SJSA1 (cell line): ENCODE data around the gene TEX35. TPM values are rescaled to one million over a fixed set of nuclear protein-coding genes. Genes with fewer than 3 reads are reported as not detected.

Source experiments
- DNase-seq, 2 experiments: peaks; one replicate each; pipeline ENCODE4 v3.0.0-alpha.2; 2015 to 2020; ENCODE audit warnings: low spot score in 2 of 2, low read depth in 1 of 2
- H3K27ac ChIP-seq: fragments of 250-450 bp; sonication (Bioruptor Pico); 2 replicates; pipeline ENCODE4 v1.5.1; 2020; ENCODE audit warnings: mild to moderate bottlenecking, moderate library complexity
- H3K27me3 ChIP-seq: fragments of 250-450 bp; sonication (Bioruptor Pico); replicated peaks from 2 replicates; pipeline ENCODE4 v1.5.1; 2020; ENCODE audit warnings: mild to moderate bottlenecking, moderate library complexity
- H3K36me3 ChIP-seq: fragments of 250-450 bp; sonication (Bioruptor Pico); 2 replicates; pipeline ENCODE4 v1.5.1; 2020; ENCODE audit warnings: mild to moderate bottlenecking
- H3K4me1 ChIP-seq: fragments of 250-450 bp; sonication (Bioruptor Pico); replicated peaks from 2 replicates; pipeline ENCODE4 v1.6.1; 2021; ENCODE audit warnings: mild to moderate bottlenecking
- H3K4me3 ChIP-seq: fragments of 250-450 bp; sonication (Bioruptor Pico); 2 replicates; pipeline ENCODE4 v1.5.1; 2020; ENCODE audit warnings: mild to moderate bottlenecking
- H3K9me3 ChIP-seq: fragments of 250-450 bp; sonication (Bioruptor Pico); replicated peaks from 2 replicates; pipeline ENCODE4 v1.5.1; 2020; ENCODE audit warnings: mild to moderate bottlenecking
- total RNA-seq: library from RNA; depleted of rRNA; stranded (reverse); fragments of >200 nt; shearing (Covaris generic); gene quantifications from 2 replicates; pipeline ENCODE4 v1.2.3, GENCODE V29; 2014; rRNA removed

Gene TEX35
- not detected in 2 replicates for total RNA-seq

DNA sequence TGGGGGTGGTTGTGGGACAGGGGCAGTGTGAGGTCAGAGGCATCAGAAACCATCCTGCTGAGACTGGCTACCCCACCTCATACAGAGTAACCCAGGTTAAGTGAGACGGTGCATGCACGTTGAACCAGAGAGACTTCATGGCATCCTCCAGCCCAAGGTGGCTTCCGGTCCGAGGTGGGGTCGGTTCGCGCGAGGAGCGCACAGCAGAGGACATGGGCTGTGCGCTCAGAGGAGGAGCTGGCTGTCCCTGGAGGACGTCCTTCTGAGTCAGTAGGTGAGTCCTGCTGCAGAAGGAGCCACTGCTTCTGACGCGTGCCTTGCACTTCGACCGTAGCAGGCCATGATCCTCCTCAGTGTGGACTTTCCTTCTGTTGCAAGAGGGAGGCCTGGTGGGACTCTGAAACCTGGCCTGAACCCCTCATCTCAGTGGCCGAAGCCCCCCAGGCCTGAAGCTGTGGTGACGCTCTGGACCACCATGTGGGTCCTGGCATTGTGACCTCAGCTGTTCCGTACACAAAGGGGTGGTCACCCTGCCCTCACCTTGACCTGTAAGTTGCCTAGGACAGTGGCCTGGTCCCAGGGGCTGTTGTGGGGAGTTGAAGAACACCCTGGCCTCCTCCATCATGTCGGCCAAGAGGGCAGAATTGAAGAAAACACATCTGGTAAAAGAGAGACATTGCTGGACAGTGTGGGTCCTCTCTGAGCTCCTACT, at the start of gene TEX35:
Gene TEX35, plus strand, starts transcription at position 544 of the 712 bp plus-strand sequence. Its CDS starts 80 bp downstream, at position 624.
- DNase-seq = no peak
- H3K4me3 ChIP-seq = no peak within 1 kb of the TSS
- H3K36me3 ChIP-seq = no peaks in the 10 kb centered on the region
- no peaks in the 10 kb centered on the region for H3K9me3 ChIP-seq
- no peaks in the 10 kb centered on the region for H3K4me1 ChIP-seq
- no peaks in the 10 kb centered on the region for H3K27me3 ChIP-seq
- no peak within 1 kb of the TSS for H3K27ac ChIP-seq

DNA sequence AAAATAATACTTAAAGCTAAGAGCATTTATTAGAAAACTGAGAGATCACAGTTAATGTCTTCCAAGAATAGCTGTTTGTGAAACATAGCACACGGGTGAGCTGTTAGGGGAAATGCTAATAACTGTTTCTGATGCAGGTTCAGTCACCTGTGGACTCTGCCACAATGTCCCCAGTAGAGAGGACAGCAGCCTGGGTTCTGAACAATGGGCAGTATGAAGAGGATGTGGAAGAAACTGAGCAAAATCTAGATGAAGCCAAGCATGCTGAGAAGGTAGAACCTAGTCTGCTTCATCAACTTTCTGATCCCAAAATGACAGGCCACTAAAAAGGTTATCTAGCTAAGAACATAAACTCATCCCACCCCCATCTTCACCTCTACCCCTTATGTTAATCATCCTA, 48.8 kb upstream of the TEX35 start:
- no peaks in the 10 kb centered on the region for H3K4me1 ChIP-seq
- no peaks in the 10 kb centered on the region for H3K27me3 ChIP-seq
- H3K4me3 ChIP-seq = no peak overlapping the region
- peaks cover 42% of the 10 kb centered on the region for H3K36me3 ChIP-seq
- no peak for DNase-seq
- no peak overlapping the region for H3K27ac ChIP-seq
- no peaks in the 10 kb centered on the region for H3K9me3 ChIP-seq

DNA sequence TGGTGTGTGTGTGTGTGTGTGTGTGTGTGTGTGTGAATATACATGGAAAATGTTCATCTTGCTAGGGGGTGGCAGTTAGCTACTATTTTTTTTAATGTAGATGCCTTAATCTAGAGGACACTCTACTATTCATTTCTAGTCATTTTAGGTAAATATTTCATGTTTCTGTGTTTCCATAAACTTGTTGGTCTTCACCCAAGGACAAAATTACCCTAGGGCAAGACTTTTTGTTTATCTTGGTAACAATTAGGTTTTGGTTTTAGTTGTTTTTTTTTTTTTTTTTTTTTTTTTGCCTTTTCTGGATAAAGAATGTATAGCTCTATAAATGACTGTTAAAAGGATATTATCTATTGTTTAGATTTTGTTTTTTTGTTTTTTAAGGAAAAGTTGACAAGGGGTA, 48.3 kb upstream of the TEX35 start:
- Histone ChIP-seq H3K27ac (no peak overlapping the region), H3K27me3 (no peaks in the 10 kb centered on the region), H3K36me3 (peaks cover 47% of the 10 kb centered on the region), H3K4me1 (no peaks in the 10 kb centered on the region), H3K9me3 (no peaks in the 10 kb centered on the region), H3K4me3 (no peak overlapping the region)
- DNase-seq = no peak

DNA sequence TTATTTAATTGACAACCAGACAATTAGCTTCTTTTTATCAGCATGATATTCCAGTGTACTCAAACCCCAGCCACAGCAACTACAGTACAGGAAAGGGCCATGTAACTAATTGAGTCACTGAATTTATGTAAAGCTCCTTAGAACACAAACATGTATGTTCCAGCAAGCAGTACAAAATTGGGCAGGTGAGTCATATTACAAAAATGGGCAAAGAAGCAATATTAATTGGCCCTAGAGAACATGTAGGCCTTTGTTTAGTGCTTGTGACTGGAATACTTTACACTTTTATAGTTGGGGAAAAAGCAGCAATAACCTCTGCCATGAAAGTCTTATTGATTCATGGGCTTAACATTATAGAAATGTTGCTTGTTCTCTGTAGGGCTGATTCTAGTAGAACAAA, 47.9 kb upstream of the TEX35 start:
- H3K27me3 ChIP-seq = no peaks in the 10 kb centered on the region
- H3K36me3 ChIP-seq = peaks cover 47% of the 10 kb centered on the region
- H3K4me1 ChIP-seq = no peaks in the 10 kb centered on the region
- H3K27ac ChIP-seq = no peak overlapping the region
- H3K4me3 ChIP-seq = no peak overlapping the region
- no peak for DNase-seq
- no peaks in the 10 kb centered on the region for H3K9me3 ChIP-seq

DNA sequence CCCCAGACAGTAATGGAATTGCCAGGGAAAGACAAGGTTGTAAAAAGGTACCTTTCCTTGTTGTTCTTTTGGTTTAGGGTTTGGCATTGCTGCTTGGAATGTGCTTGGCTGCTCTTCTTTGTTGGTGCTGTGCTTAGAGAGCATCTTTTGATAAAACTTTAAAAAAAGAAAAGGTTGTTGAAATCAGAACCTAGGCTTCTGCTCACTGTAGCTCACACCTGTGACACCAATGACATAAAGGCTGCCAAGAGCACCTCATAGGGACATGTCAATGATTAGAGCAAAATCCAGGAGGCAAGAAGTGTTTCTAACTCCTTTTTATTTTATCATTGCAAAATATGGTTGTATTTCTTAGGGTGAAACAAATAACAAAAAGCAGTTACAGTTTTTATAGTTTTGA, 45.1 kb upstream of the TEX35 start:
- DNase-seq = no peak
- Histone ChIP-seq H3K36me3 (peaks cover 53% of the 10 kb centered on the region), H3K4me1 (no peaks in the 10 kb centered on the region), H3K9me3 (no peaks in the 10 kb centered on the region), H3K27ac (no peak overlapping the region), H3K4me3 (no peak overlapping the region), H3K27me3 (no peaks in the 10 kb centered on the region)

DNA sequence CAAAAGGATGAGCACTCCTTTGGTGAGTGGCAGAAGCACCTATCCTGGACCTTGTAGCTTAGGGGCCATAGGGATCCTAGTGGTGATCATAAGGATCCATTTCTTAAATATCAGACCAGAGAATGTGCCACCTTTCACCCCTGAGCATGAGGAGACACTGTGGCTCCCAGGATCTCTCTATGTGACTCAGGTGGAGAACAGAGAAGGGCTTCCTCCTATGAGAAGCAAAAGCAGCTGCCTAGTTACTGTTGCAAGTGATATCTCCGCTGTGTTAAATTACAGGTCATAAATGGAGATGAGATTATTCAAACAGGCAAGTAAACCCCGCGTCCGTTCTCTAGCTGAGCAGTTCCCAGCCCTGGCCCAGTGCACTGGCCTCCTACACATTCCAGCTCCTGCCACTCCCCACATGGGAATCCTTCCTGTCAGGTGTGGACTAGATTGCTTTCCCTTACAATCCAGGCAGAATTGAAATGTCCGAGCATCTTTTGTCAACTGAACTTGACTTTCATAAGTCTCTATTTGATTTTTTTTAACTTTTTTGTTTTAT, 42.4 kb upstream of the TEX35 start:
- H3K36me3 ChIP-seq = peaks cover 61% of the 10 kb centered on the region
- no peak overlapping the region for H3K4me3 ChIP-seq
- no peaks in the 10 kb centered on the region for H3K27me3 ChIP-seq
- H3K9me3 ChIP-seq = no peaks in the 10 kb centered on the region
- no peak for DNase-seq
- no peaks in the 10 kb centered on the region for H3K4me1 ChIP-seq
- no peak overlapping the region for H3K27ac ChIP-seq

DNA sequence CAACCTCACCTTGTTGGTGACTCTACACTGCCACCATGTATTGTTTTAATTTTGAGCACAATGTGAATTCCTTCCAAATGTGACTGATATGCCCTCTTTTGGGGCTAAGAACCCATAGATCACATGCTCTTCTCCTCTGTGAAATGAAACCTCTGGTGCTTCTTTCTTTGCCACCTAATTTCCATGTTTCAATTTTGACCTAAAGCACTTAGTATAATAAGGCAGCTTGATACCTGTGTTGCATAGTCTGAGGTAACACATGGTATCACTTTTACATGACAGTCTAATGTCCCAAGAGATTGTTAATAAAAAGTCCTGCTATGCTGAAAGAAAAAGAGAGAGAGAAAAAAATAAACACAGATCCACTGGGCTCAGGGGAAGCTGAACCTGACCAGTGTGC, 40.4 kb upstream of the TEX35 start:
- no peaks in the 10 kb centered on the region for H3K4me1 ChIP-seq
- H3K27me3 ChIP-seq = no peaks in the 10 kb centered on the region
- H3K27ac ChIP-seq = no peak overlapping the region
- H3K9me3 ChIP-seq = no peaks in the 10 kb centered on the region
- no peak overlapping the region for H3K4me3 ChIP-seq
- H3K36me3 ChIP-seq = peaks cover 57% of the 10 kb centered on the region
- no peak for DNase-seq

DNA sequence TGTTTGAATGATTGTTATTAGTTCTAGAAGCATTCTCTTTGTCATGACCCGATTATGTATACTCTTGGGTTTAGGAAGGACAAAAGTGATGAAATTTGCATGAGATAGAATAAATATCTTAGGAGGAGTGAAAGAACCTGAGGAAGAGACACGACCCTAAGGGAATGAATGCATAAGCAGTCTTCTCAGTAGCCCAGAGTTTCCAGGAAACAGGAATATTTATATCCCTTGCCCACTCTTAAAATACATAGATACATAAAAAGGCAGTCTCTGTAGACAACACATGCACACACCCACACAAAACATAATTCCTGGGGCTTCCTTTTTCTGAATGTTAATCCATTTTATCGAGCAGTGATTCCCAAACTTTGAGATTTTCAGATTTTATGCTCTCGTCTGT, 35.5 kb upstream of the TEX35 start:
- no peaks in the 10 kb centered on the region for H3K9me3 ChIP-seq
- H3K4me1 ChIP-seq = no peaks in the 10 kb centered on the region
- H3K27me3 ChIP-seq = no peaks in the 10 kb centered on the region
- no peak overlapping the region for H3K27ac ChIP-seq
- DNase-seq = no peak
- H3K4me3 ChIP-seq = no peak overlapping the region
- peaks cover 40% of the 10 kb centered on the region for H3K36me3 ChIP-seq

DNA sequence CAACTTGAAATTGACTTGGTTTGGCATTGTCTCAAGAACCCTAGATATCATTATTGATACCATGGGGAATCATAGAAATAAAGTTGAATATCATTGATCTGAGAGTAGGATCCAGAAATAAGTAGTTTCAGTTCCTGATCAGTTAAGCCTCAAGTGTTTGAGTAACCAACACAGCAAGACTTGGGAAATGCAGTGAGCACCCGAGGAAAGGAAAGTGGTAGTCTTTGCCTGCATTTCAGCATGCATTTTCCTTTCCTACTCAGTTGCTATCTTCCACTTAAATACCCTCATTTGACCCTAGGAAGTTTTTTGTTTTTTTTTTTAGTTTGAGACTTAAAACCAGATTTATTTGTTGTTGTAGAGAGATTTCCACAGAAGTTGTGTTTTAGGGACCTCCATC, 35.1 kb upstream of the TEX35 start:
- no peaks in the 10 kb centered on the region for H3K27me3 ChIP-seq
- H3K36me3 ChIP-seq = peaks cover 35% of the 10 kb centered on the region
- no peak for DNase-seq
- no peaks in the 10 kb centered on the region for H3K4me1 ChIP-seq
- no peak overlapping the region for H3K27ac ChIP-seq
- H3K4me3 ChIP-seq = no peak overlapping the region
- no peaks in the 10 kb centered on the region for H3K9me3 ChIP-seq

DNA sequence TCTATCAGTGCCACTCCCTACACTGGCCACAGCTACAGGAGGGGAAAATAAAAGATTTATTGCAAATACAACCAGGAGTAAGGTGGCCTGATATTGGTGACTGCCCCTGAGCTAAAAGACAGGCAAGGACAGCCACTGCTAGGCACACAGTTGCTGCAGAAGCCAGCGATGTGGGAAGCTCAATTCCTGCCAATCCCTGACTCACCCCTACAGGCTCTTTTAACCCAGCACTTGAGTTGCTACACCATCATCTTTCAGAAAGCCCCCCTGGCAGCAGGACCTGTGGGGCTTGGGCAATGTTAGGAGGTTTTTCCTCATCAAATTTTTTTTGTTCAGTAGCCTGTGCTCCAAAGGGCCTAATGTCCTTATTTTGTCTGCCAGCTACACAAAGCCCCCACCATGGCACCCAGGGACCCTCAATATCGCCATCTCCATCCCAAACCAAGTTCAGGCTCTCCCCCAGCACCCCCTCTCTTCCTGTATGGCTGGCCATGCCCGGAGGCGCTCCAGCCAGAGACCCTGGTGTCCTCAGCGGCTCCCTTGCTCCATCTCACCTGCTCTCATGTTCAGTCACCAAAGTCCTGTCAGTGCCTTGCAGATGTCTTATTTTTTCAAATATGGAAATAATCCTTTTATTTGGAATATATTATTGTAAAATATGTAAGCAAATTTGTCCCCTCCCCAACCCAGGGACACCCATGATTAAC, 29.5 kb upstream of the TEX35 start:
- no peak for DNase-seq
- H3K4me1 ChIP-seq = no peaks in the 10 kb centered on the region
- no peak overlapping the region for H3K4me3 ChIP-seq
- no peaks in the 10 kb centered on the region for H3K9me3 ChIP-seq
- H3K27me3 ChIP-seq = no peaks in the 10 kb centered on the region
- H3K27ac ChIP-seq = no peak overlapping the region
- H3K36me3 ChIP-seq = peaks cover 3% of the 10 kb centered on the region; the same call in 1 of the 2 replicates

DNA sequence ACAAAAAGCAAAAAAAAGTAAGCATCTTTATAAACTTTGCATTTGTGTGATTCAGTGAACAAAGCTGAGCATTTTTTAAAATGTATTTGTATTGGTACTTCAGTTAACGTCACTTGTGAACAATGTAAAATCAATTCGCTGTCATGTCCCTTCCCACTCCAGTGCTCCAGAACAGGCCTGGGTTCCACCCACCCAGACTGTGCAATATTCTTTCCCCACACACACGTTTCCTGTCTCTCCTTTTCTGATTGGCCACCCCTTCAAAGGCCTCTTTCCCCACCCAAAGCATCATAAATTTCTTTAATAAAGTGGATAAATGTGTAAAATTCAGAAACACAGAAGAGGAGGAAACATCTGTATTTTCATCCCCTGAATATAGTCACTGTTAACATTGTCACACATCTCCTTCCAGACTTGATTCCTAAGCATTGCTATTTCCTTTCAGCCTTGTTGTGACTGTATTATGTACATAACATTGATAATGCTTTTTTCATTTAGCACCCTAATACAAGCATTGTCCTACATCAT, 28.1 kb upstream of the TEX35 start:
- Histone ChIP-seq H3K4me1 (no peaks in the 10 kb centered on the region), H3K27ac (no peak overlapping the region), H3K9me3 (no peaks in the 10 kb centered on the region), H3K36me3 (peaks cover 3% of the 10 kb centered on the region; the same call in 1 of the 2 replicates), H3K27me3 (no peaks in the 10 kb centered on the region), H3K4me3 (no peak overlapping the region)
- no peak for DNase-seq

DNA sequence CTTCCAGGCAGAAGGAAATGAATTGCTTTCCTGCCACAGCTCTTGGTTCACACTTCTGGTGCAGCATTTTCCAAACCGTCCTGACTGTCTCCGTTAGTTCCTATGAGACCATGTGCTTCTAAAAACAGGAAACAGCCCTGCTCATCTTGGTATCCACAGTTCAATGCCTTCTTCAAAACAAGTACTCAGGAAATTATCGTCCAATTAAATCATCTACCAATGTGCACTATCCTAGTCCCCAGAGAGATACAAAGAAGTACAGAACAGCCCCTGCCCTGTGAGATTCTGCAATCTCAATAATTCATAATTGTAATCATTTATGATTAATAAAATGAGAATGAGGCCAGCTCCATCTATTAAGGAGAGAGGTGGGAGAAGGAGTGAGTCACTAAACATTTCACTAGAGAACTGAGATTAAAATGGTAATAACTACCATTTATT, 27.3 kb upstream of the TEX35 start:
- DNase-seq = no peak
- Histone ChIP-seq H3K27me3 (no peaks in the 10 kb centered on the region), H3K4me3 (no peak overlapping the region), H3K36me3 (no peaks in the 10 kb centered on the region), H3K4me1 (no peaks in the 10 kb centered on the region), H3K27ac (no peak overlapping the region), H3K9me3 (no peaks in the 10 kb centered on the region)

DNA sequence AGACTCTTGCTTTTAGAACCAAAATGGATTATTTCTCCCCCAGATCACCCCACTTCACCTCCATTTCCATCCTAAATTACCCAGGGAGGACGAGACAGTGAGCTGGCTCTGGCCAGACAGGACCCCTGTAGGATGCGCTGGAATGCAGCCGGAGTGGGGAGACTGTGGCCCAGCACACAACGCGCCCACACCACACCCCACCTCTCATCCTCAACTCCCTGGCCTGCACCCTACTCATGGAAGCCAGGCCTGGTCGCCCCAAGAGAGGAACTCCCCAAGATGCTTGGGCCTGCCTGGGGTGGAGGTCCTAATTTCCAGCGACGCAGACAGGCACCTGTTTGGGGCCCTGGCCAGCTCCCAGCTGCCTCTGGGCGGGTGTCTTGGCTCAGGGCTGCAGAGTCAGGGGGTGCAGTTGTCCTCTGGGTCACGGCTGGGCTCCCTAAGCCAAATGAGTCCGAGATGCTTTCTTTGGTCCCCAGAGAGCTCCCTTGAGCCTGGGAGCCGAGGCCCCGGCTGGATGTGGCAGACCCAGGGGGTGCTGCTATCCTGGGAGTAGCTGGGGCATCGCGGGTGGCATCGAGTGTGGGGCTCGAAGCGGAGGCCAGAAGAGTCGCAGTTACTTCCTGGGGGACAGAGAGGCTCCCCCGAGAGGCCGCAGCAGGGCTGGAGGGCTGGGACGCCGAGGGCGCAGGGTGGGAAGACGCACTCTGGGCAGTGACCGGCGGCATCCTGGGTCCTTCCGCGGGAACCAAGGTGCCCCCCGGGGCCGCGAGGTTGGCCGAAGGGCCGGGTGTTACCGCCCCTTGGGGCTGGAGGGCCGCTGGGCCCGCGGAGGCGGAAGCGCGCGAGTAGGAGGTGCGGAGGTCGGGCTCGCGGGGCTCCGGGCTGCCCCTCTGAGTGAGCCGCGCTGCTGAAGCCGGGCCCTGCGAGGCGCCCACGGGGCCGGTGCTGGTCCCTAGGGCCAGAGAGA, 26.5 kb upstream of the TEX35 start:
- no peaks in the 10 kb centered on the region for H3K27me3 ChIP-seq
- no peak overlapping the region for H3K27ac ChIP-seq
- no peaks in the 10 kb centered on the region for H3K9me3 ChIP-seq
- no peak overlapping the region for H3K4me3 ChIP-seq
- no peak for DNase-seq
- no peaks in the 10 kb centered on the region for H3K4me1 ChIP-seq
- H3K36me3 ChIP-seq = no peaks in the 10 kb centered on the region
